Measurements from ENCODE around the gene CALD1.

GRCh38 chr7:134927076-134927475, 147.6 kb downstream of the CALD1 start:
- no peak for TF ChIP-seq CTCF (IDR thresholded peaks at IDR 0.05)
- TF ChIP-seq ZFX (IDR thresholded peaks at IDR 0.05; ENCODE audit: borderline replicate concordance) = no peak
